Measurements from ENCODE around the gene ST13. TPM values are rescaled to one million over a fixed set of nuclear protein-coding genes. Genes with fewer than 3 reads are reported as not detected.

ST13 gene
- total RNA-seq, 1 experiment from 2014 or later, result 136 TPM

- TSS peak; percentile 69 for BruUV-seq (replicated peaks)
- H3F3A ChIP-seq (ENCODE audit: low read length, unreplicated experiment), result peaks cover 4% of the 10 kb centered on the region
- peak overlapping the region; percentile 36; the same call in 1 of the 2 replicates for H3K27ac ChIP-seq (ENCODE audit: low read length)
- ChIA-PET POLR2A (ENCODE audit: unreplicated experiment) (interaction anchor here (1.0 kb wide), 1 partner anchor 131 kb away, joined by 4 read pairs; the partner anchor contains the start of gene RBX1), CTCF (no interaction called here)
- peaks cover 21% of the 10 kb centered on the region for H3K4me1 ChIP-seq (ENCODE audit: insufficient read depth, low read length)
- ATAC-seq (peak; percentile 13; the same call in 1 of the 2 replicates), DNase-seq (peak; percentile 23)
- H3K4me3 ChIP-seq (ENCODE audit: low read length), result peak overlapping the region; percentile 94
- no peaks in the 10 kb centered on the region for H3K27me3 ChIP-seq (ENCODE audit: low read length)
- TF ChIP-seq EZH2phosphoT487 (IDR thresholded peaks at IDR 0.05; ENCODE audit: borderline replicate concordance, low read length) (no peak), EZH2 (IDR thresholded peaks at IDR 0.05; ENCODE audit: low read length, unreplicated experiment) (no peak), CTCF (conservative IDR thresholded peaks at IDR 0.05; ENCODE audit: low read depth, low read length) (no peak)
- intact Hi-C loops (cut with micrococcal nuclease), result no loop called here
- no peaks in the 10 kb centered on the region for H3K9me2 ChIP-seq (replicated peaks; ENCODE audit: low read length)
- no peaks in the 10 kb centered on the region for H4K20me1 ChIP-seq (ENCODE audit: low read length)
- H3K79me2 ChIP-seq (ENCODE audit: low read length), result peaks cover 40% of the 10 kb centered on the region
- H3K4me2 ChIP-seq (ENCODE audit: low read length), result peak overlapping the region; percentile 98
- H3K9ac ChIP-seq (ENCODE audit: low read length), result peak overlapping the region; percentile 93
- H3K9me3 ChIP-seq (ENCODE audit: low read length), result no peaks in the 10 kb centered on the region
- H3K36me3 ChIP-seq (ENCODE audit: low read depth, low read length), result peaks cover 8% of the 10 kb centered on the region; the same call in 1 of the 2 replicates
- H2AFZ ChIP-seq (ENCODE audit: low read length), result peak overlapping the region; percentile 98
Observed at GRCh38 chr22:40819599-40820140, 36.8 kb downstream of the ST13 start.

GRCh38 chr22:40818747-40819598, 37.5 kb downstream of the ST13 start, which contains the start of gene SLC25A17:
SLC25A17 (minus strand) TSS chr22:40819346; CDS start chr22:40819248, 98 bp downstream.
- peaks cover 4% of the 10 kb centered on the region for H3F3A ChIP-seq (ENCODE audit: low read length, unreplicated experiment)
- H4K20me1 ChIP-seq (ENCODE audit: low read length), result no peaks in the 10 kb centered on the region
- intact Hi-C loops (cut with micrococcal nuclease), result no loop called here
- DNase-seq, result peak; percentile 79
- TF ChIP-seq EZH2 (IDR thresholded peaks at IDR 0.05; ENCODE audit: low read length, unreplicated experiment) (no peak), CTCF (conservative IDR thresholded peaks at IDR 0.05; ENCODE audit: low read depth, low read length) (peak; percentile 37; the same call in 1 of the 2 replicates)
- peak; percentile 97 for ATAC-seq
- peak within 1 kb of the TSS; percentile 98 for H2AFZ ChIP-seq (ENCODE audit: low read length)
- H3K9me2 ChIP-seq (replicated peaks; ENCODE audit: low read length), result no peaks in the 10 kb centered on the region
- peaks cover 45% of the 10 kb centered on the region for H3K79me2 ChIP-seq (ENCODE audit: low read length)
- BruUV-seq (replicated peaks), result TSS peak; percentile 45
- H3K27ac ChIP-seq (ENCODE audit: low read length), result peak within 1 kb of the TSS; percentile 66
- peaks cover 8% of the 10 kb centered on the region; the same call in 1 of the 2 replicates for H3K36me3 ChIP-seq (ENCODE audit: low read depth, low read length)
- no peaks in the 10 kb centered on the region for H3K9me3 ChIP-seq (ENCODE audit: low read length)
- no peaks in the 10 kb centered on the region for H3K27me3 ChIP-seq (ENCODE audit: low read length)
- peak within 1 kb of the TSS; percentile 93 for H3K9ac ChIP-seq (ENCODE audit: low read length)
- CTCF ChIA-PET, result no interaction called here
- peak within 1 kb of the TSS; percentile 94 for H3K4me3 ChIP-seq (ENCODE audit: low read length)
- H3K4me2 ChIP-seq (ENCODE audit: low read length), result peak within 1 kb of the TSS; percentile 98
- peaks cover 21% of the 10 kb centered on the region for H3K4me1 ChIP-seq (ENCODE audit: insufficient read depth, low read length)
- POLR2A ChIA-PET (ENCODE audit: unreplicated experiment), result interaction anchor here (0.6 to 1.0 kb wide), 3 partner anchors 132 to 182 kb away, joined by 3 to 4 read pairs (median 3); partner anchors contain the start of gene RBX1

Measured in PC-3 (cell line).